MM.1S (cell line): Measurements from ENCODE around the gene REEP1.

Experiments used
- CTCF ChIP-seq: fragments of 300-600 bp; sonication (generic); IDR thresholded peaks from 2 replicates; pipeline ENCODE4 v1.5.1; 2016; ENCODE audit warnings: antibody characterized with exemption, low read length, mixed read lengths
- EZH2 ChIP-seq: fragments of 300-600 bp; sonication (generic); optimal IDR thresholded peaks from 2 replicates; pipeline ENCODE3; 2017; ENCODE audit warnings: low read depth, mild to moderate bottlenecking, antibody characterized with exemption, low read length, mixed read lengths
- EZH2phosphoT487 ChIP-seq: fragments of 300-600 bp; sonication (generic); IDR thresholded peaks from 2 replicates; pipeline ENCODE4 v1.6.1; 2018; ENCODE audit warnings: antibody characterized with exemption, low read length

GRCh38 chr2:86231680-86232372, 105.6 kb downstream of the REEP1 start:
- TF ChIP-seq CTCF (no peak), EZH2phosphoT487 (no peak), EZH2 (no peak)
